GM21619 (cell line): ENCODE data around the gene UBE2M.
A peak's percentile ranks its signal among the peaks of the same experiment; 100 is the strongest.
"Not testable (repeated sequence)": the region's sequence is repeated elsewhere in the genome, so short reads cannot be mapped to it uniquely, and the experiment has no call there.

Experiments used
- ATAC-seq: cut with Tn5 transposase; IDR thresholded peaks from one replicate; pipeline ENCODE4 v1.9.1; 2021; ENCODE audit not compliant: unreplicated experiment

Gene UBE2M

GRCh38 chr19:58542641-58543372, 15.6 kb downstream of the UBE2M start:
- ATAC-seq, result not testable (repeated sequence)

DNA sequence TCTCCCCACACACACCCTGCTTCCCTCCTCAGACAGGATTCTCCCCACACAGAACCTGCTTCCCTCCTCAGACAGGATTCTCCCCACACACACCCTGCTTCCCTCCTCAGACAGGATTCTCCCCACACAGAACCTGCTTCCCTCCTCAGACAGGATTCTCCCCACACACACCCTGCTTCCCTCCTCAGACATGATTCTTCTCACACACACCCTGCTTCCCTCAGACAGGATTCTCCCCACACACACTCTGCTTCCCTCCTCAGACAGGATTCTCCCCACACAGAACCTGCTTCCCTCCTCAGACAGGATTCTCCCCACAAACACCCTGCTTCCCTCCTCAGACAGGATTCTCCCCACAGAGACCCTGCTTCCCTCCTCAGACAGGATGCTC, 19.2 kb downstream of the UBE2M start:
- not testable (repeated sequence) for ATAC-seq

- ATAC-seq, result no peak
Observed at GRCh38 chr19:58538257-58539168, 19.9 kb downstream of the UBE2M start.

GRCh38 chr19:58536852-58537798, 21.3 kb downstream of the UBE2M start:
- no peak for ATAC-seq

DNA sequence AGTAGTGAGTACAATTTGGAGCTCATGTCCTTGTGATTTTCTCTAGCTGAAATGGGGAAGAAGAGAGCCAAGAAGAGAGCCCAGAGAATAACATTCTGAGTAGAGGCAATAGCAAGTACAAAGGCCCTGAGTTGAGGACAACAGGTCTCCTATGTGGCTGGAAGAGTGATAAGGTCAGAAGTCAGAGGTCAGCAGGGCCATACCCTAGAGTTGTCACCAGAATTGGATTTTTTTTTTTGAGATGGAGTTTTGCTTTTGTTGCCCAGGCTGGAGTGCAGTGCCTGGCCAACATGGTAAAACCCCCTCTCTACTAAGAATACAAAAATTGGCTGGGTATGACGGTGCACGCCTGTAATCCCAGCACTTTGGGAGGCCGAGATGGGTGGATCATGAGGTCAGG, 22.6 kb downstream of the UBE2M start:
- ATAC-seq, result no peak

DNA sequence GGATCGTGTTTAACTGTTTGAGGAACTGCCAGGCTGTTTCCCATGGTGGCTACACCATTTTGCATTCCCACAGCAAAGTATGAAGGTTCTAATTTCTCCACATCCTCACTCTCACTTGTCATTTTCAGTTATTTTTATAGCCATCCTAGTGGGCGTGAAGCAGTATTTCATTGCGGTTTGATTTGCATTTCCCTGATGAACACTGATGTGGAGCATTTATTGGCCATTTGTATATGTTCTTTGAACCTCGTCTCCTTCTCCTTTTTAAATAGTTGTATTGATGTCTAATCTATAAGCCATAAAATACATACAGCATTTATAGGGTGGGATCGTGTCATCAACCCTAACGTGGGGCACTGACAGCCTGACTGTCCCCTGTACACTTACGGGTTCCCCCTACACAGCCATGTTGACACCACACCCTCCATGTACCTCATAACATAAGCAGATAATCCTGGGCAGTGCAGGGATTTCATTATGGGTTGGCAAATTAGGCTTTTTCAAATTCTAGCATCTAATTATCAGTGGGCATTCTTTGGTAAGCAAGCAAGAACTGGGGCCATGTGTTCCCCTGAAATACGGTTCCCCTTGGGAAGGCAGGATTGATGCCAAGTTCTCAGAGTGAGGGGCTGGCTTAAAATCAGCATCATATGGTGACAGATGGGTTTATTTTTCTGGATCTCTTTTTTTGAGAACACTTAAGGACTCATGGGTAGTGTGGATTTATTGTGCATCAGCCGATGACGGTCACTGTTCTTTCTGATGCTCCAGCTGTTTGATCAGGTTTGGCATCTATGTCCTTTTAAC, 27.2 kb downstream of the UBE2M start:
- ATAC-seq, result no peak

DNA sequence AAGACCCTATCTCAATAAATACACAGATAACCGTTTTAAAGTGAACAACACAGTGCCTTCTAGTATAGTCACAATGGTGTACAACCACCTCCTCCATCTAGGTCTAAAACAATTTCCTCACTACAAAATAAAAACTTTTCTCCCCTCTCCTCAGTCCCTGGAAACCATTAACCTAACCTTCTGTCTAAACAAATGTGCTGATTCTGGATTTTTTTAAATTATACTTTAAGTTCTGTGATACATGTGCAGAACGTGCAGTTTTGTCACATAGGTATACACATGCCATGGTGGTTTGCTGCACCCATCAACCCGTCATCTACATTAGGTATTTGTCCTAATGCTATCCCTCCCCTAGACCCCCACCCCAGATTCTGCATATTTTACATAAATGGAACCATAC, 29.0 kb downstream of the UBE2M start:
- no peak for ATAC-seq

DNA sequence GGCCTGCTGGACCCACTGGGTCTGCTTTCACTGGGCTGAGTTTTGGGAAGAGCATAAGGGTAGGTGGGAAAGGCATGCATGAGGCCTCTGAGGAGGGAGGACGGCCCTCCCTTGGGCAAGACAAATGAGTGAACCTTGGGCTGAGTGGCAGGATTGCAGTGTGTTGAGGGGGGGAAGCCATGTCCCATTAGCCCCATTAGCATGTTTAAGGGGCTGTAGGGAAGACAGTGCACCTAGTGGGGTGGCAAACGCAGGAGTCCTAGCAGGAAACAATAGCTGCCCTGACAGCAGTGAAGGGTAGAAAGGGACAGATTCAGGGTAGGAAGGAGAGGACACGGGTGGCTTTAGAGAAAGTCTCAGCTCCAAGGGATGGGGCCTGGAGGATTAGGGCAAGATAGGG, 35.7 kb downstream of the UBE2M start:
- no peak for ATAC-seq

DNA sequence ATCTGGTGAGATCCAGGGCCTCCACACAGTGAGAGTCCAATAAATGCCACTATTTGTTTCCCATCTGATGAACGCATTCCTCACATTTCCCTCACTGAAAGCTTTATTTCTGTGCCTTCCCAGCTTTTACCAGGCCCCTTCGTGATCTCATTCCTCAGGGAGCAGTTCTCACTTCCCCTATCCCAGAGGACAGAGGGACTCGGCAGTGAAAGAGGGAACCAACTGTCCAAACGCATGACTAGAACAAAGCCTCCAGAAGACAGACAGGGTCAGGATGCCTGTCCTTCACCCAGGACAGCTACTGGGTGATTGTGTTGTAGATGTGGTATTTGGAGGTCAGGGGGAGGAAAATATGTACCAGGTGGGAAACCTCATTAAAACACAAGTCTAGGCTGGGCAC, 36.8 kb downstream of the UBE2M start:
- ATAC-seq, result no peak

DNA sequence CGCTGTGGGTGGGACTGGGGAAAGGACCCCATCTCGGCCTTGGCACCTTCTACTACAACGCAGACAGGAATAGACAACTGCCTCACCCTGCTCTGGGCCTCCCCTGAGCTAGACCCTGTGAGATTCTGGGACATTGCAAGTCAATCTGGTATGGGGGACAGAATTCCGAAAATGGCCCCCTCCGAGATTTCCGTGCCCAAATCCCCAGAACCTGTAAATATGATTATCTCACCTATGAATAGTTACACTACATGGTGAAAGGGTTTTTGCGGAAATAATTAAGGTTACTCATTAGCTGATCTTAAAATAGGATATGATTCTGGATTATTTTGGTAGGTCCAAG, 38.2 kb downstream of the UBE2M start:
- no peak for ATAC-seq

- ATAC-seq, result peak; percentile 79
Observed at GRCh38 chr19:58519355-58520256, 38.8 kb downstream of the UBE2M start, which contains the start of gene ZBTB45. Gene ZBTB45, minus strand, starts transcription at chr19:58519810. Its CDS starts 2,137 bp downstream, at chr19:58517673.

DNA sequence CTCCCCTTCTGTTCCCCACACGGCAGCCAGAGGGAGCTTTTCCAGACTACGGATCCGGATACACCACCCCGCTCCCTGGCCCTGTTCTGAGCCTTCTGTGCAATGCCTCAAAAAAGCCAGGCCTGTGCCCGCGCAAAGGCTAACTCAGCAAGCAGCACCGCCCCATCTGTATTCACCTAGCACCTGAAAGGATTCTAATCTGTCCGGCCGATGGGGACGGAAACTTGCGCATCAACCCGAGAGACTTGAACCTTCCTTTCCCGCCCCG, 39.4 kb downstream of the UBE2M start:
- ATAC-seq, result peak; percentile 6

DNA sequence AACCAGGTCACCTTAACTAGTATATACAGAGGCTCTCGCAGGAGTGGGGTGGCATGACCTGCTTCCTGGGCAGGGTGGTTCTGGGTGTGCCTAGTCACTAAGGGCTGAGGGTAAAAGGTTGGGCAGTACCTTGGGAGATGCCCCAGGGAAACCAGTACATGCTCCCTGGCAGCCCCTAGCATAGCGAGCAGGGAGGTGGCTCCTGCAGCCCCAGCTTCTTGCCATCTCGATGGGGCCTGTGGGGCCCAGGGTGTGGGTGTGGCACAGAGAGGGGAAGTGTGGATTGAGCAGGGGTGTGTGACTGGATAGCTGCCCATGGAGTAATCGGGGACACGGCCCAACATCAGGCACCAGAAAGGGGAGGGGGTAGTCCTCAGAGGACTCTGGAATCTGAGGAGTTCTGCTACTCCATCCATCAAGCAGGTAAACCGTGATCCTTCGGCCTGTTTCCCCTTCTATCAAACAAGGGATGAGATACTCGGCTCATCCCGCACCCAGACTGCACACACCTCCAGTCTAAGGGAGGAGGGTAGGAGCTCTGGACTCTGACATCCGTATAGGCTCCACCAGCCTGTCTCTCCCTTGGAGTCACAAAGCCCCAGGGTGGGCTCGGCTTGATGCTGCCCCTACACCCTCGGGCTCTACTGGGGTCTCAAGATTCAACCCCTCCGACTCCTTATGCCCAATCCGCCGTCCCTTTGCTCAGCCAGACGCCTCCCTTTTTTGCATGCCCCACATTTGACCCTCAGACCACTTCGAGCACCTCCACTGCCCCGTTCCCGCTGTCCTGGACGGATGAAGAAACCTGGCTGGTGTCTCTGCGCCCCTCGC, 39.9 kb downstream of the UBE2M start:
- no peak for ATAC-seq

- no peak for ATAC-seq
Observed at GRCh38 chr19:58516964-58517833, 41.2 kb downstream of the UBE2M start.

DNA sequence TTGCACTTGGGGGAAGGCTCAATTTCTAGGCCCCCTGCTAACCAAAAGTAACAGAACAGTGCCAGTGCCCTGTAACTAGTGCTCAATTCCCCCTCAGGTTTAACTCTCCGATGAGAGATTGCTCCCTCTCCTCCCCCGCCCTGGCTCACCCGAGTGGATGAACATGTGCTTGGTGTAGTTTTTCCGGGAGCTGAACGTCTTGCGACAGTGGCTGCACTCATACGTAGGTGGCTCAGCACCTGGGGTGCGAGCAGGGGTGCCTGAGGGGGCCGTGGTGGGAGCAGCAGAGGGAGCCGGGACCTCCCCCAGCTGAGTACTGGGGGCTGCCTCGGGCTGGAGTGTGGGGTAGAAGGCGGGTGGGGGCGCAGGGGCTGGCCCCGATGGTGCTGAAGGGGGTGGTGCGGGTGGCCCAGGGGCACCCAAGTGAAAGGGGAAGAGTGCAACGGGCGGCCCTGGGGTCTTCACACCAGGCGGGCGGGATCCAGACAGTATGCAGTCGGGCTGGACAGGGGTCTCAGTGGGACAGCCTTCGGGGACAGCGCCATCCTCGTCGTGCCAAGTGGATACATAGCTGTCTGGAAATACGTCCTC, 42.1 kb downstream of the UBE2M start:
- ATAC-seq, result no peak

- no peak for ATAC-seq
Observed at GRCh38 chr19:58515259-58515658, 43.2 kb downstream of the UBE2M start.

GRCh38 chr19:58514564-58515022, 43.8 kb downstream of the UBE2M start:
- ATAC-seq, result no peak
